Adipocyte (in vitro differentiated cells): ENCODE data around the gene LCN15.
"Not testable (repeated sequence)": the region's sequence is repeated elsewhere in the genome, so short reads cannot be mapped to it uniquely, and the experiment has no call there.

Experiments used
- DNase-seq: peaks from one replicate; pipeline ENCODE4 v3.0.0-alpha.2; 2015; ENCODE audit warnings: low read depth
- H3K27me3 ChIP-seq: replicated peaks from 2 replicates; pipeline ENCODE4 v1.7.0; 2013; ENCODE audit warnings: mild to moderate bottlenecking, low read length, moderate library complexity; ENCODE audit not compliant: control insufficient read depth, insufficient read depth
- H3K36me3 ChIP-seq: 2 replicates; pipeline ENCODE4 v1.7.0; 2013; ENCODE audit warnings: low read length, mild to moderate bottlenecking, moderate library complexity; ENCODE audit not compliant: control insufficient read depth, insufficient read depth, severe bottlenecking
- H3K4me1 ChIP-seq: 2 replicates; pipeline ENCODE4 v1.7.0; 2013; ENCODE audit warnings: mild to moderate bottlenecking, low read length, moderate library complexity; ENCODE audit not compliant: control insufficient read depth, insufficient read depth
- H3K4me3 ChIP-seq: 2 replicates; pipeline ENCODE4 v1.7.0; 2013; ENCODE audit warnings: mild to moderate bottlenecking, low read length, moderate library complexity
- H3K9ac ChIP-seq: 2 replicates; pipeline ENCODE4 v1.7.0; 2013; ENCODE audit warnings: mild to moderate bottlenecking, low read length, moderate library complexity
- H3K9me3 ChIP-seq: 2 replicates; pipeline ENCODE4 v1.7.0; 2013; ENCODE audit warnings: mild to moderate bottlenecking, low read length, moderate library complexity; ENCODE audit not compliant: control insufficient read depth

Gene LCN15

DNA sequence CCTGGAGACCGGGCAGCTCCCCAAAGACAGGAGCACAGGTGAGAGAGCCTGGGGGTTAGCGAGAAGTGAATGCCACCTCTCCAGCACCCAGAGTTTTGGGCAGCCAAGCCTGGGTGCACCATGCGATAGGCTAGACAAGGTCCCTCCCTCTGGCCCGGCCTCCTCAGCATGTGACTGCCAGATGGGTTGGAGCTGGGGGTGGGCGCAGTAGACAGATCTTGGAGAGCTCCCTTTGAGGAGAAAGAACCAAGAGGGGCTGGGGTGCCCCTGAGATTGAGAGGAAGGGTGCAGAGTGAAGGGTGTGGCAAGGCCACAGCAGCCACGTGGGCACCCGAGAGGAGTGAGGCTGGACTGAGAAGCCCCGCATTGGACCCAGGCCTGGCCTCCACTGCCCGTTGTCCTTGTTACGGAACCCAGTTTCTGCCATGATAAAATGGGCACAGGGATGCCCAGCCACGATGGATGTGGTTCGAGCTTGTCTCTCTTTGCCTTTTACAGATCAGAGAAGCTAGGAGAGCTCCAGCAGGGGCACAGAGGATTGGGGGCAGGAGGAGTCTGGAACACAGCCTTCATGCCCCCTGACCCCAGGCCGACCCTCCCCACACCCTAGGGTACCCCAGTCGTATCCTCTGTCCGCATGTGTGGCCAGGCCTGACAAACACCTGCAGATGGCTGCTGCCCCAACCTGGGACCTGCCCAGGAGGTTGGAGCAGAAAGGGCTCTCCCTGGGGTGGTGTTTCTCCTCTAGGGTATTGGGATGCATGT lies 28.2 kb upstream of the LCN15 start:
- no peaks in the 10 kb centered on the region for H3K27me3 ChIP-seq
- H3K9ac ChIP-seq: peak overlapping the region; percentile 95
- peak overlapping the region; percentile 96 for H3K4me3 ChIP-seq
- DNase-seq: no peak
- H3K36me3 ChIP-seq: peaks cover 6% of the 10 kb centered on the region
- H3K4me1 ChIP-seq: peaks cover 33% of the 10 kb centered on the region
- H3K9me3 ChIP-seq: no peaks in the 10 kb centered on the region

DNA sequence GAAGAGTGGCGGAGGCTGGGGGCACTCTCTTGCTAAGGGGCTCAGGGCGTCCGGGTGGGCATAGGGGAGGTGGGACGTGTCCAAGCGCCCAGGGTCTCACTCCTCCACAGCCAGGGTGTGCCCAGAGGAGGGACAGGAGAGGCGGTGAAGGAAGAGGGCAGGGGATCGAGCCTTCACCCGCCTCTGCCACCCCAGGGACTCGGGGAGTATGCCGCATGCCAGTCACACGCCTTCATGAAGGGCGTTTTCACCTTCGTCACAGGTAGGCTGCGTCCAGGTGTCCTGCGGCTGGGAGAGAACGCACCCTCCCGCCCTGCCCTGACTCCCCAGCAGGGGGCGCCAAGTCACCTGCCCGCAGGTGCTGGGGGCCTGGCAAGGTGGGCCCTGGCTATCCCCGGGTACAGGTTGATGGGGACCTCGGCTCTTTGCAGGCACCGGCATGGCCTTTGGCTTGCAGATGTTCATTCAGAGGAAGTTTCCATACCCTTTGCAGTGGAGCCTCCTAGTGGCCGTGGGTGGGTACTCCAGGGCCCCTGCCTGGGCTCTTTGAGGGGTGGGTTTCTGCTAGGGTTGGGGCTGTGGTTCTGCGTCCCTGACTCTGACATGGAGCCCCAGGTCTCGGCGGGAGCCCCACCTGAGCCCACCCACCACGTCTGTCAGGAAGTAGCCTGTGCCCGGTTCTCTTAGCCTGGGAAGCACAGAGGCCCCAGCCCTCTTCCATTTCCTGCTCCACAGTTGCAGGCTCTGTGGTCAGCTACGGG lies 27.4 kb upstream of the LCN15 start:
- peaks cover 6% of the 10 kb centered on the region for H3K36me3 ChIP-seq
- peak; percentile 53 for DNase-seq
- peaks cover 3% of the 10 kb centered on the region for H3K27me3 ChIP-seq
- peaks cover 27% of the 10 kb centered on the region for H3K4me1 ChIP-seq
- peak overlapping the region; percentile 96 for H3K4me3 ChIP-seq
- H3K9me3 ChIP-seq: no peaks in the 10 kb centered on the region
- peak overlapping the region; percentile 95 for H3K9ac ChIP-seq

DNA sequence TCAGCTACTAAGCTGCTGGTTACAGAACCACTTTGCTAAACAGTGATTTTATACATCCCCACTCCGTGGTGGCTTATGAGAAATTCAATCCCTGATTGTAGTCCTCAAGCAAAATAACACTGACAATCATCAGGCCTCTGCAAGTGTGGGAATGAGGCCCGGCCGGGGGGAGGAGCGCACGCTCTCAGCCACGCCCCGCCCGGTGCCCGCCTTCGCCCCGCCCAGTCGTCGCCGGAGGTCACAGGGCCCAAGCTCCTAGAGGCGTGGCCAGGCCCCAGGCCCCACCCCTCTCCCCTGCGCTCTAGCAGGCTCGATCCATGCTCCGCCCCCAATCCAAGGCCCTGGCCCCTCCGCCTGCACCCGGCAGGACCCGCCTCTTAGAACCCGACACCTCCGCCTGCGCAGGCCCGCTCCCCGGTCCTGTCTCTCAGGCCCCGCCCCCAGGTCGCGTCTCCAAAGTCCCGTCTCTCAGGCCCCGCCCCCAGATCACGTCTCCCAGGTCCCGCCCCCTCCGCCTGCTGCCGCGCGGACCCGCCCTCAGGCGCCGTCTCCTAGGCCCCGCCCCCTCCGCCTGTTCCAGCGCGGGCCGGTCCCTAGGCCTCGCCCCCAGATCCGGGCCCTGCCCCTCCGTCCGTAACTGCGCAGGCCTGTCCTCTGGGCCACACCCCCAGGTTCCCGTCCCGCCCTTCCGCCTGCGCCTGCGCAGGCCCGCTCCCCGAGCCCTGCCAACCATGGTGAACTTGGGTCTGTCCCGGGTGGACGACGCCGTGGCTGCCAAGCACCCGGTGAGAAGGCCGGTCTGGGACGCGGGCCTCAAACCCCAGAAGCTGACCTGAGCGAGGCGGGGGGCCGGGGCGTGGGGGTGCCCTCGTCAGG lies 26.6 kb upstream of the LCN15 start, which contains the start of gene TMEM141:
TSS of gene TMEM141 (plus strand) at position 705 of the 876 bp plus-strand sequence. CDS start at position 732, 27 bp downstream.
- Histone ChIP-seq H3K4me3 (peak within 1 kb of the TSS; percentile 96), H3K9me3 (no peaks in the 10 kb centered on the region), H3K9ac (peak within 1 kb of the TSS; percentile 95), H3K27me3 (peaks cover 9% of the 10 kb centered on the region), H3K4me1 (peaks cover 19% of the 10 kb centered on the region), H3K36me3 (peaks cover 6% of the 10 kb centered on the region)
- peak; percentile 100 for DNase-seq

DNA sequence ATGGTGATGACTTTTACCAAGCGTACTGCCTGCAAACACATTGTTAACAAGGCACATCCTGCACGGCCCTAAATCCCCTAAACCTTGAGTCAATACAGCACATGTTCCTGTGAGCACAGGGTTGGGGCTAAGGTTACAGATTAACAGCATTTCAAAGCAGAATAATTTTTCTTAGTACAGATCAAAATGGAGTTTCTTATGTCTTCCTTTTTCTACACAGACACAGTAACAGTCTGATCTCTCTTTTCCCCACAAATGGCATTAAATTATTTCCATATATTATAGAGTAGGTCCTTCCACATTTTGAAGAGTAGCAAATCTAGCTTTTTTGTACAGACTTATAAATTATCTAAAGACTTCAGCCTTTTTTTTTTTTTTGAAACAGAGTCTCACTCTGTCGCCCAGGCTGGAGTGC lies 25.2 kb upstream of the LCN15 start:
- Histone ChIP-seq H3K27me3 (peaks cover 12% of the 10 kb centered on the region), H3K4me3 (no peak overlapping the region), H3K4me1 (peaks cover 12% of the 10 kb centered on the region), H3K36me3 (peaks cover 6% of the 10 kb centered on the region), H3K9me3 (no peaks in the 10 kb centered on the region), H3K9ac (no peak overlapping the region)
- DNase-seq: no peak

DNA sequence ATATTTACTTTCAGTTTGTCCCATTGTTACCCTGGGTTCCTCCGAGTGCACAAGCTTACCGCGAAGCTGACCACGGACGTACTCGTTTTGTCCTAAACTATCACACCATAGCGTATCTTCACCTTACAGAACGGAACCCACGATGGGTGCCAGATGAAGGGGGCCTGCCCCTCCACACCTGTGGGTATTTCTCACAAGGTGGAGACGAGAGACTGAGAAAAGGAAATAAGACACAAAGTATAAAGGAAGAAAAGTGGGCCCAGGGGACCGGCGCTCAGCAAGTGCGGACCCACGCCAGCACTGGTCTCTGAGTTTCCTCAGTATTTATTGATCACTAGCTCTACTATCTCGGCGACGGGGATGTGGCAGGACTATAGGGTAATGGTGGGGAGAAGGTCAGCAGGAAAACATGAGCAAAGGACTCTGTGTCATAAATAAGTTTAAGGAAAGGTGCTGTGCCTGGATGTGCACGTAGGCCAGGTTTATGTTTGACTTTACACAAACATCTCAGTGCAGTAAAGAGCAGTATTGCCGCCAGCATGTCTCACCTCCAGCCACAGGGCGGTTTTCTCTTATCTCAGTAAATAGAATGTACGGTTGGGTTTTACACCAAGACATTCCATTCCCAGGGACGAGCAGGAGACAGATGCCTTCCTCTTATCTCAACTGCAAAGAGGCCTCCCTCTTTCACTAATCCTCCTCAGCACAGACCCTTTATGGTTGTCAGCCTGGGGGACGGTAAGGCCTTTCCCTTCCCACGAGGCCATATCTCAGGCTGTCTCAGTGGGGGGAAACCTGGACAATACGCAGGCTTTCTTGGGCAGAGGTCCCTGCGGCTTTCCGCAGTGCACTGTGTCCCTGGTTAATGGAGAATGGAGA lies 24.6 kb upstream of the LCN15 start:
- Histone ChIP-seq H3K27me3 (peaks cover 12% of the 10 kb centered on the region), H3K4me1 (peaks cover 12% of the 10 kb centered on the region)
- H3K9me3 ChIP-seq, H3K9ac ChIP-seq, DNase-seq, H3K4me3 ChIP-seq, H3K36me3 ChIP-seq: not testable (repeated sequence)

DNA sequence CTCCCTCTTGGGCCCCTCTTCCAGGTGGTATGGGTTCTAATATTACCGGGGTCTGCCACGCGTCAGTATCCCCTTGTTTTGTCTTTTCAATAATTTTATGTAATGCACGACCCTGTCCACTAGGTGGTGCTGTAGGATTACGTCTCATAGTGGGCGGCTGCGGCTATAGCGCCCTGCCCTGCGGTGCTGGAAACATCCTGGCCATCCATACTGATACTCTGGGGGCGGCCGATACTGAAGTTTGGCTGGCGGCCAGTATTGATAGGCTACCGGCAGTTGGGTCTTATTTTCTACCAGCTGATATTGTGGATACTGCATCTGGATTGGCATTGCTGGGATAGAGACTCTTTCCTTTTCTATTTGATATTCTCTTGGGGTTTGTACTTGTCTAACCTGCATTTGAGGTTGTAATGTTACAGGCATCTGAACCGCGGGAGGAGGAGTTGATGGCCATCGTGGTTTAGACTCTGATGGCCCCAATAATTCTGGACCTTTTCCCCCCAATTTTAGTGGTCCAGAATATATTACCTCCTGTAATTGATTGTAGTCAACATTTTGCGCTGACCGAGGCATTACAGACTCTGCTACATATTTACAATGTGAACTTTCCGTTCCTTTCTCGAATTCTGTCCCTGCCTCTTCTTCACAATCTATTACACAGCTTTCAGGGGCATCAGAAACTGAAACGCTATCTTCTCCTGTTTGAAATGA lies 23.5 kb upstream of the LCN15 start:
- peak; percentile 86 for DNase-seq
- H3K9ac ChIP-seq: no peak overlapping the region
- no peak overlapping the region for H3K4me3 ChIP-seq

DNA sequence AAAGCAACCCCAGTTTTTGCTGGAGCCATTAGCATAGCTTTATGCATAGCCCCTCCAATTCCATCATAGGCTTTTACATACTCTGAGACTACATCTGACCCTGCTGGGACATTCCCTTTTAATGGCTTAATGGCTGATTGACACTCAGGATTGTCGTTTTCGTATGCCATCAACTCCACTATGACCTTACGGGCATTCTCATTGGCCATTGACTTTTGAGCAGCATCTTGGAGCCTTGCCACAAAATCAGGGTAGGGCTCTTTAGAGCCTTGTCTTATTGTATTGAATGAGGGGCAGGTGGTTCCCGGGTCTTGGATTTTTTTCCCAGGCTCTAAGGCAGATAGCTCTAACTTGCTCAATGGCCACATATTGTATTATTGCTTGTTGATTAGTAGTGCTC lies 22.7 kb upstream of the LCN15 start:
- H3K4me1 ChIP-seq, H3K9ac ChIP-seq, H3K9me3 ChIP-seq, H3K4me3 ChIP-seq, DNase-seq, H3K36me3 ChIP-seq: not testable (repeated sequence)
- peaks cover 12% of the 10 kb centered on the region for H3K27me3 ChIP-seq

More for the DNA sequence above, 23.5 kb upstream of the LCN15 start:
- H3K36me3 ChIP-seq: no peaks in the 10 kb centered on the region
- peaks cover 12% of the 10 kb centered on the region for H3K4me1 ChIP-seq
- H3K27me3 ChIP-seq: peaks cover 12% of the 10 kb centered on the region
- H3K9me3 ChIP-seq: no peaks in the 10 kb centered on the region

DNA sequence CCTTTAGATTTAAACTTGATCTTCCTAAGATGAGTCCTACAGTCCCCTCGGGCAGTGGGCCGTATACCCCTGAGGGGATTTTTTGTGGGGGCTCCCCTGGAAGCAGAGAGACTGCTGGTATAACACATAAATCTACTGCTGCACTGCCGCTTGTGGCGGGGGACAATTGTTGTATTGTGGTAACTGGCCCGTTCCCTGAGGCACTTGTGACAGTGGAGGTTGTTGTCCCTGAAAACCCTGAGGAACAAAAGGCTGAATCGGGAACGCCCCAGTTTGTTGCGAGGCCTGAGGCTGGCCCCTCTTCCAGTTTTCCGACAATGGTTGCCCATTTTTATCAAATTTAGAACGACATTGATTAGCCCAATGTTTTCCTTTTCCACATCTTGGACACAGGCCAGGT lies 22.1 kb upstream of the LCN15 start:
- Histone ChIP-seq H3K9ac (no peak overlapping the region), H3K9me3 (no peaks in the 10 kb centered on the region), H3K4me3 (no peak overlapping the region), H3K4me1 (peaks cover 5% of the 10 kb centered on the region), H3K36me3 (no peaks in the 10 kb centered on the region), H3K27me3 (peaks cover 12% of the 10 kb centered on the region)
- DNase-seq: no peak

DNA sequence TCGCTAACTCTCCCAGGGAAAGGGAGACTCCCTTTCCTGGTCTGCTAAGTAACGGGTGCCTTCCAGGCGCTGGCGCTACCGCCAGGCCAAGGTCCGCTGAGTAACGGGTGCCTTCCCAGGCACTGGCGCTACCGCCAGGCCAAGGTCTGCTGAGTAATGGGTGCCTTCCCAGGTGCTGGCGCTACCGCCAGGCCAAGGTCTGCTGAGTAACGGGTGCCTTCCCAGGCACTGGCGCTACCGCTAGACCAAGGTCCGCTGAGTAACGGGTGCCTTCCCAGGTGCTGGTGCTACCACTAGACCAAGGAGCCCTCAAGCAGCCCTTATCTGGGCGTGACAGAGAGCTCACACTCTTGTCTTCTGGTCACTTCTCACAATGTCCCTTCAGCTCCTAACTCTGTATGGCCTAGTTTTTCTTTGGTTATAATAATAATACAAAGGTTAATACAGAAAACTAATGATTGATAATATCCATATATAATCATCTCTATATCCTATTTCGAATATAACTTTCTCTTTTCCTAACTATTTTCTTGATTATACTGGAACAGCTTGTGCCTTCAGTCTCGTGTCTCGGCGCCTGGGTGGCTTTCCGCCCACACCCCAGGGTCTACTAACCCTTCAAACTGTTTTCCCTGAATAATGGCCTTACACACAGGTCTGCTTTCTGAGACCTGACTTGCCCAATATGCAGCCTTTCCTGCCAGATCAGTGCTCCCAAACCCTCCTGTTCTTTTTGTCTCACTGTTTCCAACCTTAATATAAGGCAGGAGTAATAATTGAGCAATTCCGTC lies 21.4 kb upstream of the LCN15 start:
- H3K4me1 ChIP-seq, H3K4me3 ChIP-seq, H3K36me3 ChIP-seq, DNase-seq, H3K9ac ChIP-seq, H3K9me3 ChIP-seq: not testable (repeated sequence)
- peaks cover 16% of the 10 kb centered on the region for H3K27me3 ChIP-seq
